MM.1S (cell line): ENCODE data around the gene CBLB.

Source experiments
- DNase-seq: peaks from one replicate; pipeline ENCODE4 v3.0.0-alpha.2; 2015
- H2AFZ ChIP-seq: fragments of 300-600 bp; sonication (generic); 2 replicates; pipeline ENCODE4 v1.6.0; 2016; ENCODE audit warnings: antibody characterized with exemption, low read length
- H3F3A ChIP-seq: fragments of 300-600 bp; sonication (generic); 2 replicates; pipeline ENCODE4 v1.6.1; 2016; ENCODE audit warnings: mild to moderate bottlenecking, antibody characterized with exemption, low read length, moderate library complexity, mixed read lengths; ENCODE audit not compliant: insufficient read depth
- H3K27ac ChIP-seq: fragments of 300-600 bp; sonication (generic); 2 replicates; pipeline ENCODE4 v1.5.1; 2016; ENCODE audit warnings: mild to moderate bottlenecking, low read length
- H3K27me3 ChIP-seq: fragments of 300-600 bp; sonication (generic); replicated peaks from 2 replicates; pipeline ENCODE4 v1.6.0; 2016; ENCODE audit warnings: low read length; ENCODE audit not compliant: insufficient read depth
- H3K36me3 ChIP-seq: fragments of 300-600 bp; sonication (generic); replicated peaks from 2 replicates; pipeline ENCODE4 v1.6.1; 2016; ENCODE audit warnings: mild to moderate bottlenecking, low read length, mixed read lengths; ENCODE audit not compliant: insufficient read depth
- H3K4me1 ChIP-seq: fragments of 300-600 bp; sonication (generic); 2 replicates; pipeline ENCODE4 v1.6.1; 2016; ENCODE audit warnings: low read length, mixed read lengths
- H3K4me2 ChIP-seq: fragments of 300-600 bp; sonication (generic); 2 replicates; pipeline ENCODE4 v1.6.0; 2016; ENCODE audit warnings: low read depth, low read length
- H3K4me3 ChIP-seq: fragments of 300-600 bp; sonication (generic); 2 replicates; pipeline ENCODE4 v1.5.1; 2016; ENCODE audit warnings: low read length, mixed read lengths
- H3K79me2 ChIP-seq: fragments of 300-600 bp; sonication (generic); 2 replicates; pipeline ENCODE4 v1.6.1; 2016; ENCODE audit warnings: mixed run types, low read length, mixed read lengths
- H3K9ac ChIP-seq: fragments of 300-600 bp; sonication (generic); 2 replicates; pipeline ENCODE4 v1.6.1; 2016; ENCODE audit warnings: low read length, mixed read lengths
- H3K9me2 ChIP-seq: fragments of 300-600 bp; sonication (generic); replicated peaks from 2 replicates; pipeline ENCODE4 v1.6.1; 2016; ENCODE audit warnings: mild to moderate bottlenecking, low read length, mixed read lengths; ENCODE audit not compliant: insufficient read depth
- H3K9me3 ChIP-seq: fragments of 300-600 bp; sonication (generic); replicated peaks from 2 replicates; pipeline ENCODE4 v1.6.1; 2016; ENCODE audit warnings: mild to moderate bottlenecking, low read length, mixed read lengths; ENCODE audit not compliant: insufficient read depth
- H4K20me1 ChIP-seq: fragments of 300-600 bp; sonication (generic); 2 replicates; pipeline ENCODE4 v1.6.1; 2016; ENCODE audit warnings: mild to moderate bottlenecking, low read length, moderate library complexity, mixed read lengths; ENCODE audit not compliant: insufficient read depth
- EZH2 ChIP-seq: fragments of 300-600 bp; sonication (generic); optimal IDR thresholded peaks from 2 replicates; pipeline ENCODE3; 2017; ENCODE audit warnings: low read depth, mild to moderate bottlenecking, antibody characterized with exemption, low read length, mixed read lengths
- EZH2phosphoT487 ChIP-seq: fragments of 300-600 bp; sonication (generic); IDR thresholded peaks from 2 replicates; pipeline ENCODE4 v1.6.1; 2018; ENCODE audit warnings: antibody characterized with exemption, low read length
- TF ChIP-seq, protein P1 (sequence below): fragments of 300-600 bp; sonication (generic); IDR thresholded peaks from 2 replicates; pipeline ENCODE4 v1.5.1; 2016; ENCODE audit warnings: antibody characterized with exemption, low read length, mixed read lengths

The CBLB gene

DNA sequence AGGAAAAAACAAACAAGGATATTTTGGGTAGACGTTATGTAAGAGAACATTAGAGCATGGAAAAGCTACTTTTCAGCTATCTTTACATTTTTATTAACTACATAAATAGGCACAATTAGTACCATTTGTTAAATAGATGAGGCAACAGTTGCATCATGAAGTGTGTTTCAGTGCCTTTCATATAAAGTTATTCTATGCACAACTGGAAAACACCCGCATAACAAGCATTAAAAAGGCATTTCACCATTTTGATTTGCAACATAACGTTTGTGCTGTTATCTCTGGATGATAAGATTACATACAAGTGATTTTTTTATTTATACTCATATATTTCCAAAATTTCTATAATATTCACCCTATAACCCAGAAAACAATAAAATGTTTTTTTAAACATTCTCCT lies 69.5 kb downstream of the CBLB start:
- H3K79me2 ChIP-seq, result no peaks in the 10 kb centered on the region
- H3F3A ChIP-seq, result no peaks in the 10 kb centered on the region
- no peaks in the 10 kb centered on the region for H3K27me3 ChIP-seq
- no peak overlapping the region for H3K9ac ChIP-seq
- H3K4me1 ChIP-seq, result no peaks in the 10 kb centered on the region
- no peak overlapping the region for H3K4me3 ChIP-seq
- H3K4me2 ChIP-seq, result no peak overlapping the region
- TF ChIP-seq EZH2phosphoT487 (no peak), EZH2 (no peak)
- TF ChIP-seq, protein P1, sequence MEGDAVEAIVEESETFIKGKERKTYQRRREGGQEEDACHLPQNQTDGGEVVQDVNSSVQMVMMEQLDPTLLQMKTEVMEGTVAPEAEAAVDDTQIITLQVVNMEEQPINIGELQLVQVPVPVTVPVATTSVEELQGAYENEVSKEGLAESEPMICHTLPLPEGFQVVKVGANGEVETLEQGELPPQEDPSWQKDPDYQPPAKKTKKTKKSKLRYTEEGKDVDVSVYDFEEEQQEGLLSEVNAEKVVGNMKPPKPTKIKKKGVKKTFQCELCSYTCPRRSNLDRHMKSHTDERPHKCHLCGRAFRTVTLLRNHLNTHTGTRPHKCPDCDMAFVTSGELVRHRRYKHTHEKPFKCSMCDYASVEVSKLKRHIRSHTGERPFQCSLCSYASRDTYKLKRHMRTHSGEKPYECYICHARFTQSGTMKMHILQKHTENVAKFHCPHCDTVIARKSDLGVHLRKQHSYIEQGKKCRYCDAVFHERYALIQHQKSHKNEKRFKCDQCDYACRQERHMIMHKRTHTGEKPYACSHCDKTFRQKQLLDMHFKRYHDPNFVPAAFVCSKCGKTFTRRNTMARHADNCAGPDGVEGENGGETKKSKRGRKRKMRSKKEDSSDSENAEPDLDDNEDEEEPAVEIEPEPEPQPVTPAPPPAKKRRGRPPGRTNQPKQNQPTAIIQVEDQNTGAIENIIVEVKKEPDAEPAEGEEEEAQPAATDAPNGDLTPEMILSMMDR, result no peak
- no peak overlapping the region for H2AFZ ChIP-seq
- no peaks in the 10 kb centered on the region for H3K9me3 ChIP-seq
- H4K20me1 ChIP-seq, result no peaks in the 10 kb centered on the region
- H3K27ac ChIP-seq, result no peak overlapping the region
- H3K9me2 ChIP-seq, result no peaks in the 10 kb centered on the region
- no peak for DNase-seq
- no peaks in the 10 kb centered on the region for H3K36me3 ChIP-seq

DNA sequence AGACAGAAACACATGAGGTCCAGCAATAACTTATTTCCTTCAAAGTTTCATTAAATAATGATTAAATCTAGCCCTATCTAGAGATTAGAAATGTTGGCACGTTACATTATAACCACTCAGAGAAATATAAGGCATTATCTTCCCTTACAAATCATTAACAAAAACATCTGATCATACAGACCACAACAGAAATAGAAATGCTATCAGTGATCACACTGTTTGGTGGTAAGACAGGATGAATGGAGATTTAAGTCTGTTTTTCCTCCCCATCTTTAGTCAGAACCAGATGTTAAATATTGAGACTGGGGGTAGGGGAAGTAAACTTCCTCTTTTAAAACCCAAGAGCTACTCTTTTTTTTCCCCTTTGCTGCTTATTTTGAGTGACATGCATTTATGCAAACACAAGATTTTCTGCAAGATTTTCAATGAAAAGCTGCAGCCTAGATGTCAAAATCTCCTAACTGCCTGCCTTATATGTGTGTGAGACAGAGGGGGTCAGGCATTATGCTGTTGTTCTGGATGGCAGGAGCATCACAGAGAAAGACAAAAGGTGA lies 70.4 kb downstream of the CBLB start:
- no peak overlapping the region for H3K9ac ChIP-seq

DNA sequence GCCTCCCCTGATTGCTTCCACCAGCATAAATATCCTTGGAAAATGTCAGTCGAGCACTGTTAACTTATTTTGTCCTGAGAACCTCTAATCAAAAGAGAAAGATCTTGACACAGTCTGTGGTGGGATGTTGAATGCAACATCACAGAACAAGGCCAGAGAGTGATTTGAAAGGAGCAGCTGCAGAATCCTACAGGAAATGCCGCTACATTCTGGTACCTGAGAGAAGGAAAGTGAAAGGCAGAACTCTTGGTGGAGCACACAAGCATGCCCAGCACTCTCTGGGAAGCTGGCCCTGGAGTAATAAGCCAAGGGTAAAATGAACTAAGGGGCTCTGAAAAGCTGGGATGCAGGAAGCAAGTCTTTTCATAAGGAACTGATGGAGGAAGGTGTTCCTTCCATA lies 75.8 kb downstream of the CBLB start:
- DNase-seq, result no peak
- H2AFZ ChIP-seq, result no peak overlapping the region
- no peaks in the 10 kb centered on the region for H3F3A ChIP-seq
- H3K9ac ChIP-seq, result no peak overlapping the region
- H3K4me2 ChIP-seq, result no peak overlapping the region
- no peaks in the 10 kb centered on the region for H3K9me2 ChIP-seq
- no peaks in the 10 kb centered on the region for H3K36me3 ChIP-seq
- no peaks in the 10 kb centered on the region for H3K79me2 ChIP-seq
- TF ChIP-seq, protein P1, result no peak
- TF ChIP-seq EZH2phosphoT487, result no peak
- TF ChIP-seq EZH2, result no peak
- no peaks in the 10 kb centered on the region for H3K9me3 ChIP-seq
- no peaks in the 10 kb centered on the region for H3K27me3 ChIP-seq
- no peaks in the 10 kb centered on the region for H3K4me1 ChIP-seq
- no peak overlapping the region for H3K27ac ChIP-seq
- H4K20me1 ChIP-seq, result no peaks in the 10 kb centered on the region
- H3K4me3 ChIP-seq, result no peak overlapping the region

More for the DNA sequence above, 70.4 kb downstream of the CBLB start:
- Histone ChIP-seq H3K4me1 (no peaks in the 10 kb centered on the region), H3K27ac (no peak overlapping the region), H3K4me2 (no peak overlapping the region), H3K4me3 (no peak overlapping the region), H3K36me3 (no peaks in the 10 kb centered on the region), H3K9me2 (no peaks in the 10 kb centered on the region), H3K79me2 (no peaks in the 10 kb centered on the region), H3K27me3 (no peaks in the 10 kb centered on the region), H2AFZ (no peak overlapping the region), H3F3A (no peaks in the 10 kb centered on the region), H4K20me1 (no peaks in the 10 kb centered on the region), H3K9me3 (no peaks in the 10 kb centered on the region)
- no peak for DNase-seq
- TF ChIP-seq, protein P1, result no peak
- TF ChIP-seq EZH2 (no peak), EZH2phosphoT487 (no peak)
